Renal cortex interstitium (tissue), 11 donors: ENCODE results near the gene MYL3. TPM values are rescaled to one million over a fixed set of nuclear protein-coding genes. Genes with fewer than 3 reads are reported as not detected.

Experiments used
- DNase-seq, 11 donors: peaks; one replicate each; pipeline ENCODE4 v3.0.0-alpha.2; 2013; ENCODE audit warnings: low read depth in 9 of 11, low spot score in 4 of 11; ENCODE audit errors: extremely low read depth in 1 of 11
- polyA plus RNA-seq, 3 donors: library from polyadenylated mRNA; unstranded; fragments of 120-200 nt; gene quantifications; one replicate each; pipeline ENCODE4 v1.2.1, GENCODE V29; 2013; ENCODE audit not compliant: insufficient read length in 3 of 3

Gene MYL3
- polyA plus RNA-seq, 3 donors: 22.2 to 25.7 (median 22.5) TPM

- DNase-seq: no peak
Observed at GRCh38 chr3:46858456-46858855, 4.8 kb downstream of the MYL3 start.

GRCh38 chr3:46857485-46858341 is 5.5 kb downstream of the MYL3 start:
- no peak for DNase-seq

GRCh38 chr3:46856576-46857471 is 6.4 kb downstream of the MYL3 start:
- DNase-seq: no peak

- no peak for DNase-seq
Observed at GRCh38 chr3:46854555-46854991, 8.7 kb downstream of the MYL3 start.

- DNase-seq: no peak
Observed at GRCh38 chr3:46853441-46854415, 9.5 kb downstream of the MYL3 start.

GRCh38 chr3:46852839-46853355 is 10.3 kb downstream of the MYL3 start:
- no peak for DNase-seq

- DNase-seq: no peak
Observed at GRCh38 chr3:46852334-46852720, 10.9 kb downstream of the MYL3 start.

- no peak for DNase-seq
Observed at GRCh38 chr3:46851364-46852333, 11.6 kb downstream of the MYL3 start.

GRCh38 chr3:46850468-46850779 is 12.8 kb downstream of the MYL3 start:
- DNase-seq: no peak

- DNase-seq: no peak
Observed at GRCh38 chr3:46849686-46850467, 13.4 kb downstream of the MYL3 start.

GRCh38 chr3:46849045-46849631 is 14.1 kb downstream of the MYL3 start:
- peak in 8 of 11 donors; percentile 17 to 84 (median 51) for DNase-seq

- DNase-seq: no peak
Observed at GRCh38 chr3:46848271-46849044, 14.8 kb downstream of the MYL3 start.

GRCh38 chr3:46847744-46848143 is 15.5 kb downstream of the MYL3 start:
- no peak for DNase-seq

- no peak for DNase-seq
Observed at GRCh38 chr3:46846624-46847542, 16.4 kb downstream of the MYL3 start.
